Cardiac fibroblast (primary cell): ENCODE measurements around the gene TXLNG.

Experiments
- DNase-seq, 2 donors: peaks; one replicate each; pipeline versions ENCODE4 v3.0.0 to v3.0.0-alpha.2; 2010; ENCODE audit warnings: low read depth in 2 of 2
- H3K4me3 ChIP-seq, 2 donors: replicated peaks in 1 of 2; 1 replicate in 1 of 2; 2 replicates in 1 of 2; pipeline ENCODE4 v1.5.1; 2011; ENCODE audit warnings: low read depth in 2 of 2, low read length in 2 of 2, mild to moderate bottlenecking in 2 of 2, moderate library complexity in 1 of 2
- CTCF ChIP-seq: IDR thresholded peaks from one replicate; pipeline ENCODE4 v1.5.1; 2011; ENCODE audit warnings: low read depth, mild to moderate bottlenecking, low read length, inconsistent platforms

TXLNG gene

DNA sequence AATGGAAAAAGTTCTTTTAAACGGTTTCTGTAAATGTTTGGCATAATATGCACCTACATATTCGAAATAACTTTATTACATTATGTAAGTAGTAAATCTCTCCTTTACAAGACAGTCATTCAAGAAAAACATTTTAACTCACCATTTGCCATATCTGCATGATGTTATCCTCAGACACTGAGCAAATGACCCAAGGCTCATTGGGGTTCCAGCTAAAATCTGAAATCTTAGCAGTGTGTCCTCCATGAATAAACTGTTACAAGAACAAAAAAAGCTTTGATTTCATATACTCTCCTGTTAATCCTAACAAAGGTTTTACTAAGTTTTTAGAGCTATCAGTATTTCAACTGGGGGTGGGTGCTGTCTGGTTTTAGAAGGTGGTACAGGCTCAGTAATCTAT, 59.4 kb downstream of the TXLNG start:
- H3K4me3 ChIP-seq = no peak overlapping the region
- no peak for TF ChIP-seq CTCF
- no peak for DNase-seq

GRCh38 chrX:16848541-16848940, 62.3 kb downstream of the TXLNG start:
- no peak for DNase-seq
- no peak overlapping the region for H3K4me3 ChIP-seq
- no peak for TF ChIP-seq CTCF

DNA sequence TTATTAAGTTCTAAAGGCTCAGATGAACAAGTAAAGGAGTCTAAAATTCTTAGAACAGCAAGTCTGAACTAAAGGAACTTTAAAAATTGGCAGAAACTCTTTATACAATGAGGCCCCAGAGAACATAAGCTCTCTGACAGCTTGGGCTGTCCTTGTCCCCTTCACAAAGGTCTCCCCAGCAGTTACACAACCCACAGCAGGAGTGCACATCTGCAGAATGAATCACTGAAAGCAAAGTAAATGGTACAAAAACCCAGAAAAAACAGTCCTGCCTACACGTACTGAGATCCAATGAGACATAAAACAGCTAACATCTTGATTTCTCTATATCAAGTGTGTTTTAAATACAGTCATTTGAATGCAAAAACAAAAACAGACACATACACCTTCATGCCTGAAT, 65.2 kb downstream of the TXLNG start:
- DNase-seq = peak in 1 of 2 donors; percentile 30
- no peak for TF ChIP-seq CTCF
- H3K4me3 ChIP-seq = no peak overlapping the region

GRCh38 chrX:16851827-16852226, 65.6 kb downstream of the TXLNG start:
- no peak for TF ChIP-seq CTCF
- no peak for DNase-seq
- H3K4me3 ChIP-seq = no peak overlapping the region

GRCh38 chrX:16852617-16853179, 66.4 kb downstream of the TXLNG start:
- no peak overlapping the region for H3K4me3 ChIP-seq
- no peak for TF ChIP-seq CTCF
- no peak for DNase-seq

DNA sequence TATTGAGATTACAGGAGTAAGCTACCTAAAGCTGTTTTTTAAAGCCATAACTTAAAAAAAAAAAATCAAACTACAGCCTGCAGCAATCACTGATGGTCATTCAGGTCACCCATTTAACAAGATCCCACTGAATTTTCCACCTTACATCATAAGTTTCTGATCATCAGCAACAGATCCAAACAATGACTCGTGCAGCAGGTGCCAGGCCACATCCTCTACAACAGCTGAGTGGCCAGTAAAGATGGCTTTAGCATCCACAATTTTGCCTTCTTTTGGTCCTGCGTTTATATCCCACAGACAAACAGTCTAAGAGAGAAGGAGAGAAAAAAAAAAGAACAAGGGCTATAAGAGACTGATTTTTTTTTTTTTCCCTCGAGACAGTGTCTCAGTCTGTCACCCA, 67.3 kb downstream of the TXLNG start:
- H3K4me3 ChIP-seq = no peak overlapping the region
- DNase-seq = no peak
- TF ChIP-seq CTCF = no peak
